ENCODE measurements around the gene ZNF471.

DNA sequence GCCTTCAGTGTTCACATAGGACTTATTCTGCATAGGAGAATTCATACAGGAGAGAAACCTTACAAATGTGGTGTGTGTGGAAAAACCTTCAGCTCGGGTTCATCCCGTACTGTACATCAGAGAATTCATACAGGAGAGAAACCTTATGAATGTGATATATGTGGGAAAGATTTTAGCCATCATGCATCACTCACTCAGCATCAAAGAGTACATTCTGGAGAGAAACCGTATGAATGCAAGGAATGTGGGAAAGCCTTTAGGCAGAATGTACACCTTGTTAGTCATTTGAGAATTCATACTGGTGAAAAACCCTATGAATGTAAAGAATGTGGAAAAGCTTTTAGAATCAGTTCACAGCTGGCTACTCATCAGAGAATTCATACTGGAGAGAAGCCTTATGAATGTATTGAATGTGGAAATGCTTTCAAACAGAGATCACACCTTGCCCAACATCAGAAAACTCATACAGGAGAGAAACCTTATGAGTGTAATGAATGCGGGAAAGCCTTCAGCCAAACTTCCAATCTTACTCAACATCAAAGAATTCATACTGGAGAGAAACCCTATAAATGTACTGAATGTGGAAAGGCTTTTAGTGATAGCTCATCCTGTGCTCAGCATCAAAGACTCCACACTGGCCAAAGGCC, 17.7 kb downstream of the ZNF471 start:
- TF ChIP-seq, protein P1, sequence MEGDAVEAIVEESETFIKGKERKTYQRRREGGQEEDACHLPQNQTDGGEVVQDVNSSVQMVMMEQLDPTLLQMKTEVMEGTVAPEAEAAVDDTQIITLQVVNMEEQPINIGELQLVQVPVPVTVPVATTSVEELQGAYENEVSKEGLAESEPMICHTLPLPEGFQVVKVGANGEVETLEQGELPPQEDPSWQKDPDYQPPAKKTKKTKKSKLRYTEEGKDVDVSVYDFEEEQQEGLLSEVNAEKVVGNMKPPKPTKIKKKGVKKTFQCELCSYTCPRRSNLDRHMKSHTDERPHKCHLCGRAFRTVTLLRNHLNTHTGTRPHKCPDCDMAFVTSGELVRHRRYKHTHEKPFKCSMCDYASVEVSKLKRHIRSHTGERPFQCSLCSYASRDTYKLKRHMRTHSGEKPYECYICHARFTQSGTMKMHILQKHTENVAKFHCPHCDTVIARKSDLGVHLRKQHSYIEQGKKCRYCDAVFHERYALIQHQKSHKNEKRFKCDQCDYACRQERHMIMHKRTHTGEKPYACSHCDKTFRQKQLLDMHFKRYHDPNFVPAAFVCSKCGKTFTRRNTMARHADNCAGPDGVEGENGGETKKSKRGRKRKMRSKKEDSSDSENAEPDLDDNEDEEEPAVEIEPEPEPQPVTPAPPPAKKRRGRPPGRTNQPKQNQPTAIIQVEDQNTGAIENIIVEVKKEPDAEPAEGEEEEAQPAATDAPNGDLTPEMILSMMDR (conservative IDR thresholded peaks at IDR 0.05; ENCODE audit: low read depth, low read length): no peak
- no peak for TF ChIP-seq EZH2 (IDR thresholded peaks at IDR 0.05; ENCODE audit: low read length, unreplicated experiment)

Measured in PC-3 (cell line).